Smooth muscle cell (in vitro differentiated cells): ENCODE measurements around the gene TIGD3. TPM values are rescaled to one million over a fixed set of nuclear protein-coding genes. Genes with fewer than 3 reads are reported as not detected.

Source experiments
- DNase-seq: peaks from one replicate; lab custom pipeline; 2025; ENCODE audit not compliant: unreplicated experiment; lab: John Stamatoyannopoulos, UW
- H2AFZ ChIP-seq: fragments of 200-600 bp; sonication (generic); 2 replicates; pipeline ENCODE4 v1.6.0; 2016; ENCODE audit warnings: antibody characterized with exemption, low read depth, mild to moderate bottlenecking
- H3F3A ChIP-seq: fragments of 200-600 bp; sonication (generic); 2 replicates; pipeline ENCODE4 v1.6.0; 2017; ENCODE audit warnings: antibody characterized with exemption, low read depth
- H3K27ac ChIP-seq: fragments of 200-600 bp; sonication (generic); 2 replicates; pipeline ENCODE4 v1.5.1; 2016; ENCODE audit warnings: low read depth, mild to moderate bottlenecking
- H3K27me3 ChIP-seq: fragments of 200-600 bp; sonication (generic); 2 replicates; pipeline ENCODE4 v1.6.1; 2016; ENCODE audit warnings: low read depth, mild to moderate bottlenecking
- H3K36me3 ChIP-seq: fragments of 200-600 bp; sonication (generic); 2 replicates; pipeline ENCODE4 v1.5.1; 2016; ENCODE audit warnings: low read depth
- H3K4me1 ChIP-seq: fragments of 200-600 bp; sonication (generic); 2 replicates; pipeline ENCODE4 v1.5.1; 2016; ENCODE audit warnings: low read depth
- H3K4me2 ChIP-seq: fragments of 200-600 bp; sonication (generic); 2 replicates; pipeline ENCODE4 v1.6.0; 2016; ENCODE audit warnings: mild to moderate bottlenecking
- H3K4me3 ChIP-seq: fragments of 200-600 bp; sonication (generic); 2 replicates; pipeline ENCODE4 v1.5.1; 2016; ENCODE audit warnings: mild to moderate bottlenecking
- H3K79me2 ChIP-seq: fragments of 200-600 bp; sonication (generic); 2 replicates; pipeline ENCODE4 v1.6.0; 2016; ENCODE audit warnings: low read depth, mild to moderate bottlenecking
- H3K9ac ChIP-seq: fragments of 200-600 bp; sonication (generic); 2 replicates; pipeline ENCODE4 v1.6.0; 2016; ENCODE audit warnings: low read depth
- H3K9me3 ChIP-seq: fragments of 200-600 bp; sonication (generic); replicated peaks from 2 replicates; pipeline ENCODE4 v1.5.1; 2016; ENCODE audit warnings: low read depth
- H4K20me1 ChIP-seq: fragments of 200-600 bp; sonication (generic); 2 replicates; pipeline ENCODE4 v1.6.0; 2016; ENCODE audit warnings: low read depth
- CTCF ChIP-seq: fragments of 200-600 bp; sonication (generic); IDR thresholded peaks from 2 replicates; pipeline ENCODE4 v1.5.1; 2017; ENCODE audit warnings: borderline replicate concordance, mild to moderate bottlenecking, antibody characterized with exemption; ENCODE audit not compliant: insufficient read depth, poor library complexity, severe bottlenecking
- WGBS: methylation state at CpG from one replicate; pipeline ENCODE4 v1.1.7; 2016; ENCODE audit warnings: low lambda C conversion rate; 5-methylcytosine and 5-hydroxymethylcytosine counted together
- polyA plus RNA-seq: library from polyadenylated mRNA; unstranded; fragments of >200 nt; fragmentation: Nextera tagmentation; extraction: Ambion mirVana; gene quantifications from 2 replicates; pipeline ENCODE4 v1.2.1, GENCODE V29; 2016
- total RNA-seq: library from RNA; depleted of rRNA; stranded (reverse); fragments of >200 nt; gene quantifications from 2 replicates; pipeline ENCODE4 v1.2.3, GENCODE V29; 2014

The TIGD3 gene
- total and polyA plus RNA-seq, 2 experiments from 2014 or later, result 0.49 TPM; not detected in 1

GRCh38 chr11:65311170-65311678, 43.3 kb upstream of the TIGD3 start:
- H4K20me1 ChIP-seq, result peaks cover 5% of the 10 kb centered on the region
- no peak overlapping the region for H3K9ac ChIP-seq
- peaks cover 5% of the 10 kb centered on the region for H3K79me2 ChIP-seq
- H3K27me3 ChIP-seq, result no peaks in the 10 kb centered on the region
- H3K36me3 ChIP-seq, result no peaks in the 10 kb centered on the region
- no peak overlapping the region for H2AFZ ChIP-seq
- no peak overlapping the region for H3K27ac ChIP-seq
- TF ChIP-seq CTCF, result no peak
- H3K4me3 ChIP-seq, result no peak overlapping the region
- H3K4me1 ChIP-seq, result peaks cover 19% of the 10 kb centered on the region
- DNase-seq, result no peak
- WGBS, result 90% methylated on average over 5 of the region's 5 CpGs
- H3K9me3 ChIP-seq, result no peaks in the 10 kb centered on the region
- no peak overlapping the region for H3K4me2 ChIP-seq
- H3F3A ChIP-seq, result no peaks in the 10 kb centered on the region

- H3K4me2 ChIP-seq, result peak within 1 kb of the TSS; percentile 91
- H2AFZ ChIP-seq, result peak within 1 kb of the TSS; percentile 64
- H3K4me3 ChIP-seq, result peak within 1 kb of the TSS; percentile 78
- no peaks in the 10 kb centered on the region for H3K27me3 ChIP-seq
- H4K20me1 ChIP-seq, result peaks cover 35% of the 10 kb centered on the region
- H3K27ac ChIP-seq, result peak within 1 kb of the TSS; percentile 12
- no peak for TF ChIP-seq CTCF
- no peaks in the 10 kb centered on the region for H3F3A ChIP-seq
- peaks cover 38% of the 10 kb centered on the region for H3K79me2 ChIP-seq
- DNase-seq, result peak; percentile 80
- H3K4me1 ChIP-seq, result peaks cover 36% of the 10 kb centered on the region
- WGBS, result under 1% methylated on average over 53 of the region's 74 CpGs
- H3K36me3 ChIP-seq, result no peaks in the 10 kb centered on the region
- peak within 1 kb of the TSS; percentile 61 for H3K9ac ChIP-seq
- H3K9me3 ChIP-seq, result no peaks in the 10 kb centered on the region
These were observed 39.9 kb upstream of the TIGD3 start, which contains the start of gene CDC42EP2 for GRCh38 chr11:65314501-65315203. CDC42EP2 (plus strand) TSS chr11:65314866; CDS start chr11:65320899, 6,033 bp downstream.

GRCh38 chr11:65315204-65315865, 39.2 kb upstream of the TIGD3 start:
- peak overlapping the region; percentile 6 for H2AFZ ChIP-seq
- H3K9me3 ChIP-seq, result no peaks in the 10 kb centered on the region
- H3K27me3 ChIP-seq, result no peaks in the 10 kb centered on the region
- H4K20me1 ChIP-seq, result peaks cover 42% of the 10 kb centered on the region
- H3K4me3 ChIP-seq, result peak overlapping the region; percentile 78
- peak overlapping the region; percentile 91 for H3K4me2 ChIP-seq
- peaks cover 44% of the 10 kb centered on the region for H3K79me2 ChIP-seq
- H3K4me1 ChIP-seq, result peaks cover 33% of the 10 kb centered on the region
- peak overlapping the region; percentile 61 for H3K9ac ChIP-seq
- under 1% methylated on average over 52 of the region's 59 CpGs for WGBS
- peak; percentile 98 for TF ChIP-seq CTCF
- H3K36me3 ChIP-seq, result no peaks in the 10 kb centered on the region
- no peaks in the 10 kb centered on the region for H3F3A ChIP-seq
- peak; percentile 72 for DNase-seq
- H3K27ac ChIP-seq, result peak overlapping the region; percentile 2
